Smooth muscle cell (in vitro differentiated cells): ENCODE data around the gene FUT8. TPM values are rescaled to one million over a fixed set of nuclear protein-coding genes. Genes with fewer than 3 reads are reported as not detected.
"Not testable (repeated sequence)": the region's sequence is repeated elsewhere in the genome, so short reads cannot be mapped to it uniquely, and the experiment has no call there.

Source experiments
- DNase-seq: peaks from one replicate; lab custom pipeline; 2025; ENCODE audit not compliant: unreplicated experiment; lab: John Stamatoyannopoulos, UW
- H2AFZ ChIP-seq: fragments of 200-600 bp; sonication (generic); 2 replicates; pipeline ENCODE4 v1.6.0; 2016; ENCODE audit warnings: antibody characterized with exemption, low read depth, mild to moderate bottlenecking
- H3F3A ChIP-seq: fragments of 200-600 bp; sonication (generic); 2 replicates; pipeline ENCODE4 v1.6.0; 2017; ENCODE audit warnings: antibody characterized with exemption, low read depth
- H3K27ac ChIP-seq: fragments of 200-600 bp; sonication (generic); 2 replicates; pipeline ENCODE4 v1.5.1; 2016; ENCODE audit warnings: low read depth, mild to moderate bottlenecking
- H3K27me3 ChIP-seq: fragments of 200-600 bp; sonication (generic); 2 replicates; pipeline ENCODE4 v1.6.1; 2016; ENCODE audit warnings: low read depth, mild to moderate bottlenecking
- H3K36me3 ChIP-seq: fragments of 200-600 bp; sonication (generic); 2 replicates; pipeline ENCODE4 v1.5.1; 2016; ENCODE audit warnings: low read depth
- H3K4me1 ChIP-seq: fragments of 200-600 bp; sonication (generic); 2 replicates; pipeline ENCODE4 v1.5.1; 2016; ENCODE audit warnings: low read depth
- H3K4me2 ChIP-seq: fragments of 200-600 bp; sonication (generic); 2 replicates; pipeline ENCODE4 v1.6.0; 2016; ENCODE audit warnings: mild to moderate bottlenecking
- H3K4me3 ChIP-seq: fragments of 200-600 bp; sonication (generic); 2 replicates; pipeline ENCODE4 v1.5.1; 2016; ENCODE audit warnings: mild to moderate bottlenecking
- H3K79me2 ChIP-seq: fragments of 200-600 bp; sonication (generic); 2 replicates; pipeline ENCODE4 v1.6.0; 2016; ENCODE audit warnings: low read depth, mild to moderate bottlenecking
- H3K9ac ChIP-seq: fragments of 200-600 bp; sonication (generic); 2 replicates; pipeline ENCODE4 v1.6.0; 2016; ENCODE audit warnings: low read depth
- H3K9me3 ChIP-seq: fragments of 200-600 bp; sonication (generic); replicated peaks from 2 replicates; pipeline ENCODE4 v1.5.1; 2016; ENCODE audit warnings: low read depth
- H4K20me1 ChIP-seq: fragments of 200-600 bp; sonication (generic); 2 replicates; pipeline ENCODE4 v1.6.0; 2016; ENCODE audit warnings: low read depth
- WGBS: methylation state at CpG from one replicate; pipeline ENCODE4 v1.1.7; 2016; ENCODE audit warnings: low lambda C conversion rate; 5-methylcytosine and 5-hydroxymethylcytosine counted together
- polyA plus RNA-seq: library from polyadenylated mRNA; unstranded; fragments of >200 nt; fragmentation: Nextera tagmentation; extraction: Ambion mirVana; gene quantifications from 2 replicates; pipeline ENCODE4 v1.2.1, GENCODE V29; 2016
- total RNA-seq: library from RNA; depleted of rRNA; stranded (reverse); fragments of >200 nt; gene quantifications from 2 replicates; pipeline ENCODE4 v1.2.3, GENCODE V29; 2014
- TF ChIP-seq, protein P1 (sequence below): fragments of 200-600 bp; sonication (generic); IDR thresholded peaks from 2 replicates; pipeline ENCODE4 v1.5.1; 2017; ENCODE audit warnings: borderline replicate concordance, mild to moderate bottlenecking, antibody characterized with exemption; ENCODE audit not compliant: insufficient read depth, poor library complexity, severe bottlenecking

FUT8 gene
- total and polyA plus RNA-seq, 2 experiments from 2014 or later, result 12.8 to 50.2 TPM

GRCh38 chr14:65627315-65627714, 214.8 kb downstream of the FUT8 start:
- H3K79me2 ChIP-seq, result no peaks in the 10 kb centered on the region

DNA sequence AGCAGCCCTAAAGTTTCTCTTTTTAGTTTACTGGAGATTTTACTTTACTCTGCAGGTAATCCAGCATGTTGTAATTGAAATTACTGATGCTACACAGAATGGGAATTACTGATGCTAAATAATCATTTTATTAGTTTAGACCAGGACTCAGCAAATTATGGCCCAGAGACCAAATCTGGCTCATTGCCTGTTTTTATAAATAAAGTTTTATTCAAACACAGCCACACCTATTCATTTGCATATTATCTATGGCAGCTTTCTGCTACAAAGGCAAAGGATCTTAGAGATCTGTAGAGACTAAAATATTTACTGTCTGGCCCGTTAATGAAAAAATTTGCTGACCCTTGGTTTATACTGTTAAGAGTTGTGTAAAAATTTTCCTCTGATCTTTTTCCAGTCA, 216.1 kb downstream of the FUT8 start:
- TF ChIP-seq, protein P1, sequence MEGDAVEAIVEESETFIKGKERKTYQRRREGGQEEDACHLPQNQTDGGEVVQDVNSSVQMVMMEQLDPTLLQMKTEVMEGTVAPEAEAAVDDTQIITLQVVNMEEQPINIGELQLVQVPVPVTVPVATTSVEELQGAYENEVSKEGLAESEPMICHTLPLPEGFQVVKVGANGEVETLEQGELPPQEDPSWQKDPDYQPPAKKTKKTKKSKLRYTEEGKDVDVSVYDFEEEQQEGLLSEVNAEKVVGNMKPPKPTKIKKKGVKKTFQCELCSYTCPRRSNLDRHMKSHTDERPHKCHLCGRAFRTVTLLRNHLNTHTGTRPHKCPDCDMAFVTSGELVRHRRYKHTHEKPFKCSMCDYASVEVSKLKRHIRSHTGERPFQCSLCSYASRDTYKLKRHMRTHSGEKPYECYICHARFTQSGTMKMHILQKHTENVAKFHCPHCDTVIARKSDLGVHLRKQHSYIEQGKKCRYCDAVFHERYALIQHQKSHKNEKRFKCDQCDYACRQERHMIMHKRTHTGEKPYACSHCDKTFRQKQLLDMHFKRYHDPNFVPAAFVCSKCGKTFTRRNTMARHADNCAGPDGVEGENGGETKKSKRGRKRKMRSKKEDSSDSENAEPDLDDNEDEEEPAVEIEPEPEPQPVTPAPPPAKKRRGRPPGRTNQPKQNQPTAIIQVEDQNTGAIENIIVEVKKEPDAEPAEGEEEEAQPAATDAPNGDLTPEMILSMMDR, result no peak
- Histone ChIP-seq H3K4me3 (no peak overlapping the region), H4K20me1 (no peaks in the 10 kb centered on the region), H3K9ac (no peak overlapping the region), H3F3A (no peaks in the 10 kb centered on the region), H3K79me2 (no peaks in the 10 kb centered on the region), H3K27ac (no peak overlapping the region), H3K9me3 (no peaks in the 10 kb centered on the region), H3K36me3 (no peaks in the 10 kb centered on the region), H2AFZ (no peak overlapping the region), H3K4me1 (no peaks in the 10 kb centered on the region), H3K27me3 (no peaks in the 10 kb centered on the region), H3K4me2 (no peak overlapping the region)
- no peak for DNase-seq
- WGBS, result 93% methylated on average over 1 of the region's 1 CpG

More at GRCh38 chr14:65627315-65627714, 214.8 kb downstream of the FUT8 start:
- Histone ChIP-seq H3K4me1 (no peaks in the 10 kb centered on the region), H3K4me3 (no peak overlapping the region), H3K9ac (no peak overlapping the region), H3F3A (no peaks in the 10 kb centered on the region), H3K27me3 (no peaks in the 10 kb centered on the region), H3K4me2 (no peak overlapping the region), H3K27ac (no peak overlapping the region), H3K36me3 (no peaks in the 10 kb centered on the region), H4K20me1 (no peaks in the 10 kb centered on the region), H3K9me3 (no peaks in the 10 kb centered on the region), H2AFZ (no peak overlapping the region)
- WGBS, result 91% methylated on average over 4 of the region's 4 CpGs
- TF ChIP-seq, protein P1, result no peak
- DNase-seq, result no peak

GRCh38 chr14:65631040-65631439, 218.5 kb downstream of the FUT8 start:
- Histone ChIP-seq H3F3A (no peaks in the 10 kb centered on the region), H3K79me2 (no peaks in the 10 kb centered on the region), H3K36me3 (no peaks in the 10 kb centered on the region), H3K4me2 (no peak overlapping the region), H3K27ac (no peak overlapping the region), H3K27me3 (no peaks in the 10 kb centered on the region), H3K4me1 (no peaks in the 10 kb centered on the region), H3K9ac (no peak overlapping the region), H2AFZ (no peak overlapping the region), H4K20me1 (no peaks in the 10 kb centered on the region), H3K9me3 (no peaks in the 10 kb centered on the region), H3K4me3 (no peak overlapping the region)
- WGBS, result 80% methylated on average over 1 of the region's 1 CpG
- TF ChIP-seq, protein P1, result no peak
- no peak for DNase-seq

GRCh38 chr14:65632487-65632886, 220.0 kb downstream of the FUT8 start:
- 95% methylated on average over 1 of the region's 1 CpG for WGBS
- H3K9me3 ChIP-seq, result no peaks in the 10 kb centered on the region
- DNase-seq, result no peak
- H3K4me3 ChIP-seq, result no peak overlapping the region
- no peaks in the 10 kb centered on the region for H3K4me1 ChIP-seq
- H3F3A ChIP-seq, result no peaks in the 10 kb centered on the region
- TF ChIP-seq, protein P1, result no peak
- no peak overlapping the region for H3K4me2 ChIP-seq
- no peaks in the 10 kb centered on the region for H3K79me2 ChIP-seq
- no peak overlapping the region for H3K27ac ChIP-seq
- H3K36me3 ChIP-seq, result no peaks in the 10 kb centered on the region
- H3K27me3 ChIP-seq, result no peaks in the 10 kb centered on the region
- H4K20me1 ChIP-seq, result no peaks in the 10 kb centered on the region
- no peak overlapping the region for H2AFZ ChIP-seq
- H3K9ac ChIP-seq, result no peak overlapping the region

- not testable (repeated sequence) for H3K4me1 ChIP-seq, H3K27ac ChIP-seq, H3K9ac ChIP-seq, H3K79me2 ChIP-seq, H4K20me1 ChIP-seq, H3K27me3 ChIP-seq, H2AFZ ChIP-seq, H3K36me3 ChIP-seq, H3K9me3 ChIP-seq, DNase-seq, H3K4me2 ChIP-seq, H3F3A ChIP-seq, H3K4me3 ChIP-seq
- WGBS, result 97% methylated on average over 16 of the region's 26 CpGs
Observed at GRCh38 chr14:65633666-65634065, 221.1 kb downstream of the FUT8 start.
